Esophagus squamous epithelium (tissue), 5 donors: ENCODE results near the gene CELF2. TPM values are rescaled to one million over a fixed set of nuclear protein-coding genes. Genes with fewer than 3 reads are reported as not detected.

ENCODE experiments used
- DNase-seq: peaks from one replicate; lab custom pipeline; 2025; lab: John Stamatoyannopoulos, UW
- H3K27ac ChIP-seq, 4 donors: fragments of 200-600 bp; sonication (generic); one replicate each; pipeline ENCODE4 v1.5.1; 2016 to 2019; ENCODE audit warnings: mild to moderate bottlenecking in 1 of 4
- H3K27me3 ChIP-seq, 4 donors: fragments of 200-600 bp; sonication (generic); 1 replicate in 3 of 4; 2 replicates in 1 of 4; pipeline versions ENCODE4 v1.5.1 to v1.6.0; 2017 to 2021; ENCODE audit warnings: antibody characterized with exemption in 1 of 4
- H3K36me3 ChIP-seq, 3 donors: fragments of 200-600 bp; sonication (generic); one replicate each; pipeline ENCODE4 v1.5.1; 2016 to 2019
- H3K4me1 ChIP-seq, 3 donors: fragments of 200-600 bp; sonication (generic); one replicate each; pipeline ENCODE4 v1.5.1; 2017 to 2019
- H3K4me3 ChIP-seq, 4 donors: fragments of 200-600 bp; sonication (generic); 1 replicate in 3 of 4; 2 replicates in 1 of 4; pipeline ENCODE4 v1.5.1; 2016 to 2019; ENCODE audit warnings: mild to moderate bottlenecking in 2 of 4, moderate library complexity in 1 of 4
- H3K9me3 ChIP-seq, 3 donors: fragments of 200-600 bp; sonication (generic); one replicate each; pipeline ENCODE4 v1.5.1; 2016 to 2019
- POLR2A ChIP-seq, 4 donors: fragments of 450-650 bp; IDR thresholded peaks; one replicate each; pipeline ENCODE4 v1.6.1; 2017; ENCODE audit warnings: antibody characterized with exemption in 4 of 4, mild to moderate bottlenecking in 4 of 4, moderate library complexity in 3 of 4
- WGBS, 2 donors: methylation state at CpG; one replicate each; pipeline ENCODE4 v1.1.5; 2018; 5-methylcytosine and 5-hydroxymethylcytosine counted together
- intact Hi-C: fragments of 100-400 bp; cut with DNase I; formaldehyde crosslinking; loops from one replicate; pipeline ENCODE4 v1.15.0; 2022
- total RNA-seq, 4 donors: library from RNA; depleted of rRNA; stranded (reverse); fragments of >200 nt; gene quantifications; one replicate each; pipeline ENCODE4 v1.1.0, GENCODE V29; 2016
- TF ChIP-seq, protein P1 (sequence below), 6 experiments: fragments of 450-650 bp in 4 of 6; fragments of 200-600 bp in 2 of 6; sonication (generic) in 2 of 6; IDR thresholded peaks; one replicate each; pipeline ENCODE4 v1.5.1; 2016 to 2019; ENCODE audit warnings: antibody characterized with exemption in 6 of 6, mild to moderate bottlenecking in 4 of 6, moderate library complexity in 4 of 6
- donor health status: DM: yes; HTN: yes; CAD: no.

The CELF2 gene
- total RNA-seq, 4 donors from 2014 or later: 4.2 to 62.4 (median 13.5) TPM

DNA sequence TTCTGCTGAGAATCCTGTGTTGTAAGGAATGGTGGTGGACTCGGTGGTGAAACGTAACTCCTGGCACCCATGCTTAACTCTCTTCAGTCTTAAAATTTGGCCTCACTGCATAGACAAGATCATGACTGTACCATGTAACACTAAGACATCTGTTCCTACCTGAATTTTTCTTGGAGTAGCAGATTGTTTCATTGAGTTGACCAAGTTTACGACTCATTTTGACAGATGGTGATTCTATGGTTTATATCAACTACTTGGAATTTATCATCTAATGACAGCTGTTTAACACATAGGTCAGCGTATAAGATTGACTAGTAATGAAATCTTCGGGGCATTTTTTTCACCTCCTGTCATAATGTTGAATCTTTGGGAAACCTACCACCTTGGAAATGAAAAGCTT is 184.2 kb downstream of the CELF2 start:
- TF ChIP-seq, protein P1, sequence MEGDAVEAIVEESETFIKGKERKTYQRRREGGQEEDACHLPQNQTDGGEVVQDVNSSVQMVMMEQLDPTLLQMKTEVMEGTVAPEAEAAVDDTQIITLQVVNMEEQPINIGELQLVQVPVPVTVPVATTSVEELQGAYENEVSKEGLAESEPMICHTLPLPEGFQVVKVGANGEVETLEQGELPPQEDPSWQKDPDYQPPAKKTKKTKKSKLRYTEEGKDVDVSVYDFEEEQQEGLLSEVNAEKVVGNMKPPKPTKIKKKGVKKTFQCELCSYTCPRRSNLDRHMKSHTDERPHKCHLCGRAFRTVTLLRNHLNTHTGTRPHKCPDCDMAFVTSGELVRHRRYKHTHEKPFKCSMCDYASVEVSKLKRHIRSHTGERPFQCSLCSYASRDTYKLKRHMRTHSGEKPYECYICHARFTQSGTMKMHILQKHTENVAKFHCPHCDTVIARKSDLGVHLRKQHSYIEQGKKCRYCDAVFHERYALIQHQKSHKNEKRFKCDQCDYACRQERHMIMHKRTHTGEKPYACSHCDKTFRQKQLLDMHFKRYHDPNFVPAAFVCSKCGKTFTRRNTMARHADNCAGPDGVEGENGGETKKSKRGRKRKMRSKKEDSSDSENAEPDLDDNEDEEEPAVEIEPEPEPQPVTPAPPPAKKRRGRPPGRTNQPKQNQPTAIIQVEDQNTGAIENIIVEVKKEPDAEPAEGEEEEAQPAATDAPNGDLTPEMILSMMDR (IDR thresholded peaks at IDR 0.05): no peak
- TF ChIP-seq POLR2A (IDR thresholded peaks at IDR 0.05): no peak
- Histone ChIP-seq H3K9me3 (no peaks in the 10 kb centered on the region), H3K36me3 (peaks cover 0 to 4% (median 0%) of the 10 kb centered on the region in 3 donors), H3K27me3 (no peaks in the 10 kb centered on the region), H3K4me3 (no peak overlapping the region), H3K27ac (no peak overlapping the region), H3K4me1 (peaks cover 0 to 47% (median 10%) of the 10 kb centered on the region in 3 donors)
- intact Hi-C loops: no loop called here
- DNase-seq: no peak
- 74 to 77% methylated on average over 5 of the region's 5 CpGs for WGBS, 2 donors

DNA sequence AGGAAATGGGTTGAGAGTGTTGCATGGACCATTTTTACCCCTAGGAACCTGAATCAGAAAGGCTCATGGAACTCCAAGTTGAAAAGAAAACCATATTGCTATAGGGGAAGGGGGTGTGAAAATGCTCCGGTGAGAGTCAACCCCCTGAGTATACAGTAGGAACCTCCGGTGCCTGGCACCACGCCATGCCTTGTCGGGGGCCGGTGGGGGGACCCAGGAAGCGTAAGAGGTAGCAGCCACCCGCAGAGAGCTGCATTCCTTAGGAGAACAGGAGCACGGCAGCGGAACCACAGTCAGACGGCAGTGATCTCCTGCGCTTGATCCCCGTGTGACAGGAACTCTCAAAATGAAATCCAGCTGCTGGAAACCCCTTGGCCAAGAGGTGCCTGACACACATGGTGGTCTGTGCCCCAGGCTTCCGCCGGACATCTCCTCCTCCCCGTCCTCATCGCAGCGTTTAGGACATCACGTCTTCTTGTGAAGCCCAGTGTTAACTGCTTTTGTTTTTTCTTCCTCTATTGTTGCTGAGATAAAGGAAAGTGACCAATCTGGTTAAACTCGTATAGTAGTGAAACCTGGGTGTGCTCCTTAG is 186.8 kb downstream of the CELF2 start:
- no peak overlapping the region for H3K27ac ChIP-seq
- 38 to 51% methylated on average over 8 to 19 of the region's 19 CpGs for WGBS, 2 donors
- H3K27me3 ChIP-seq: no peaks in the 10 kb centered on the region
- H3K36me3 ChIP-seq: peaks cover 0 to 4% (median 0%) of the 10 kb centered on the region in 3 donors
- H3K4me3 ChIP-seq: peak overlapping the region in 1 of 4 donors; percentile 35
- no peak for DNase-seq
- TF ChIP-seq, protein P1 (IDR thresholded peaks at IDR 0.05): no peak
- no peak for TF ChIP-seq POLR2A (IDR thresholded peaks at IDR 0.05)
- no peaks in the 10 kb centered on the region for H3K9me3 ChIP-seq
- intact Hi-C loops: no loop called here
- peaks cover 0 to 49% (median 2%) of the 10 kb centered on the region in 3 donors for H3K4me1 ChIP-seq

DNA sequence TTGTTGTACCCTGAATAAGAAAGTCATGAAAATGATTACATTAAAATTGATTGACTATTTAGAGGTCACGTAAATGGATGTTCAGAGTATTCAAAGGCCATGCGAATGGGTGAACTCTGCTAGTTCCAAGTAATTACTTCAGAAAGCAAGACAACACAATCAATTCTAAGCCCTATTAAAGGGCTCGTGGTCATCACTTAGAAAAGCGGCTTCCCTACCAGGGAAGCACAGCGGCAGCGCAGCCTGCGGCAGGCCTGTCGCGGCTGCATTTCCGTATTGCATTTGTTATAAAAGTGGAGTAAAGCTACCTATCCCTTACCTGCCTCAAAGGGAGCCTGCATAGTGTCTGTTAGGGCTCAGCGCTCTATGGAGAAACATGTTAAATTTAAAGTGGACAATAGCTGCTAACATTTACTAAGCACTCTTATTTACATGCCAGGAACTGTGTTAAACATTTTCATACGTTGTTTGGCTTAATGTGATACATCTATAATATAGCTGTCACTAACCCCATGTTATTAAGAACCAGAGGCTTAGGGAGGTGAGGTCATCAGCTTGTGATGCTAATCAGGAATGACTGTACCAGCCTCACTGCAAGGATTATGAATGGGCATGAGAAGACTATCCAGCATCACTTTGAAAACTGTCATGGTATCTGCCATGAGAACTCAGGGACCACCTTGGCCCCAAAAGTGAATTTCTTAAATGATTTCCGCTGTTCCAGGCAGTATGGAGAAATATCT is 187.5 kb downstream of the CELF2 start:
- intact Hi-C loops: no loop called here
- TF ChIP-seq, protein P1 (IDR thresholded peaks at IDR 0.05): no peak
- TF ChIP-seq POLR2A (IDR thresholded peaks at IDR 0.05): no peak

DNA sequence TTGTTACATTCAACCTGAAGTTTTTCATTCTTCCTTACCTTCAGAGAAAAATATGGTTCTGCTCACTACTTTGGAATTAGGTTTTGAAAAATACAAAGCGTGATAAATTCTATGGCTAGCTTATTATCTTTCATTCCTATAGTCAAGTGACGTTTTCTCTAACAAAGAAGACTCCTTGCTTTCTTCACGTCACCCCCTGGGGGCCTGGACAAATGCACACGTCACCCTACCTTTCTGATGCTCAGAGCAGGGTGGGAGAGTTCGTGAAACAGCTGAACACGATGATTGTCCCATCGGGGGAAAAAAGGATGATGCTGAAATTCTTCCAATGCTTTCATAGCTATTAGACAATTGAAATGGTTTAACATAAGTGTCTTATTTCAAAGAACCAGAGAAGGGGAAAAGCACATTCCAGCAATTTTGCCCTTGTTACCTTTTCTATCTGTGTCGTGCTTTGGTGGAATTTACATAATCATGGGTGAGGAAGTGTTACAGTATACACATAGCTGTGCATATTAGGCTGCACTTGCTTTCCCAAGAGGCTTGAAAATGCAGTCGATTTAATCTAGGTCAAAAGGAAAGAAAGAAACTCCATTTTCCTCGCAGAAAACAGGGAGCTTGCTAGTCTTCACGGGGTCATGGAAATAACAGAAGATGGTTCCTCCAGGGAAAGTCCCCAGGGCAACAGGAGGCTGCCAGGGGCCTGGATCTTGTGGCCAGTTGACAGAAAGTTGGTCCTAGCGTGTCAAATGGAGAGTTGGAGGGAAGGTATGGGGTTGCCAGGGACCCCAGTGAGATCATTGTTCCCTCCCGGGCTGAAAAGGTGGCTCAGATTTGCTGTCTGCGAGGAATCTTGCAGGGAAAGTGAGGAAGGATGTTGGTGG is 189.2 kb downstream of the CELF2 start:
- Histone ChIP-seq H3K4me3 (no peak overlapping the region), H3K27me3 (no peaks in the 10 kb centered on the region), H3K9me3 (no peaks in the 10 kb centered on the region), H3K36me3 (peaks cover 0 to 4% (median 0%) of the 10 kb centered on the region in 3 donors), H3K4me1 (peaks cover 0 to 73% (median 3%) of the 10 kb centered on the region in 3 donors), H3K27ac (no peak overlapping the region)
- no peak for TF ChIP-seq POLR2A (IDR thresholded peaks at IDR 0.05)
- TF ChIP-seq, protein P1 (IDR thresholded peaks at IDR 0.05): no peak
- no peak for DNase-seq
- intact Hi-C loops: no loop called here
- 71 to 79% methylated on average over 13 to 14 of the region's 14 CpGs for WGBS, 2 donors

More for the DNA sequence above, 187.5 kb downstream of the CELF2 start:
- H3K9me3 ChIP-seq: no peaks in the 10 kb centered on the region
- no peak for DNase-seq
- no peak overlapping the region for H3K4me3 ChIP-seq
- H3K27ac ChIP-seq: no peak overlapping the region
- H3K36me3 ChIP-seq: peaks cover 0 to 4% (median 0%) of the 10 kb centered on the region in 3 donors
- H3K27me3 ChIP-seq: no peaks in the 10 kb centered on the region
- H3K4me1 ChIP-seq: peaks cover 0 to 56% (median 2%) of the 10 kb centered on the region in 3 donors
- WGBS, 2 donors: 88 to 89% methylated on average over 13 of the region's 13 CpGs
